NCI-H2107 treated with DMSO at 0.1 percent for 48 hours (cell line): ENCODE measurements around the gene RFTN1.

Source experiments
- DNase-seq: peaks from one replicate; lab custom pipeline; 2025; ENCODE audit not compliant: unreplicated experiment; lab: John Stamatoyannopoulos, UW

RFTN1 gene

DNA sequence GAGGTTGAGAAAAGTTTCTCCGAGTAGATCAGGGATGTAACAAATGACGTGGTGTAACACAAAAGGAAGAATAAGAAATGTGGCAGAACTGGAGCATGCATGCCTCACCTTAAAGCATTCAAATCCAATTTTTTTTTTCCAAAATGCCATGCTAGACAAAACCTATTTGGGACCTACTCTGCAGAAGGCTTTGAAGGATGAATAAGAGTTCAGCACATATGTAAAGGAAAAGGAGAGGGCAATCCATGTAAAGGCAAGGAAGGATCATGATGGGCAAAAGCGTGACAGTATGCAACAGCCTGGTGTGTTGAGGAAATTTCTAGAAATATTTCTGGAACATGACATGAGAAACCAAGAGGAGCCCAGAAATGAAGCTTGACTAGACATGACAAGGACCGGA lies 132.1 kb downstream of the RFTN1 start:
- DNase-seq: no peak

DNA sequence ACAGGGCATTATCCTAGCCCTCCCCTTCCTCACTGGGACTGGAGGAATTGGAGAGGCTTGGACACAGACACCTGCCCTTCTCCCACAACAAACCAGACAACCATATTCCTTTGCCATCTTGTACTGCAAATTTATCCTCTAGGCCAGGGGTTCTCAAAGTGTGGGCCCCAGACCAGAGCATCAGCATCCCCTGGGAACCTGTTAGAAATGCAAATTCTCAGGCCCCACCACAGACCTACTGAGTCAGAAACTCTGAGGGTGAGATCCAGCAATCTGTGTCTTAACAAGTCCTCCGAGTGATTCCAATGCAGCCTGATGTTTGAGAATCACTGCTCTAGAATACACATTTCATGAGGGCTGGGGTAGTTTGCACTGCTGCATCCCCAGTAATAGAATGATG lies 133.1 kb downstream of the RFTN1 start:
- DNase-seq: no peak

DNA sequence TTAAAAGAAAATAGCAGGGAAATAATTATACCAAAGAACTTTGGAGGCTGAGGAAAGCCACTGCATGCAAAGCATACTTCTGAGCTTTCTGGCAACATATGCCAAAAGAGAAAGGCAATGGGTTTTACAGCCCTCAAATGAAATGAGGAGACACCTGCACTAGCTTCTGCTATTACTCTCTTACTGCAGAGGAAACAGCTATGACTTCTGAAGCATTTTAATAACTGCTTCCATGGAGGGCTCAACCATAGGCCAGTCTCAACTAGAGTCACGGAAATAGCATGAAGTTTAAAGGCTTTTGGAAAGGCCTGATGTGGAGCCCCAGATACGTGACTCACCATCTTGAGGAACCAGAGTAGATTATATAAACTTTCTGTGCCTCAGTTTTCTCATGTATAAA lies 133.7 kb downstream of the RFTN1 start:
- no peak for DNase-seq

DNA sequence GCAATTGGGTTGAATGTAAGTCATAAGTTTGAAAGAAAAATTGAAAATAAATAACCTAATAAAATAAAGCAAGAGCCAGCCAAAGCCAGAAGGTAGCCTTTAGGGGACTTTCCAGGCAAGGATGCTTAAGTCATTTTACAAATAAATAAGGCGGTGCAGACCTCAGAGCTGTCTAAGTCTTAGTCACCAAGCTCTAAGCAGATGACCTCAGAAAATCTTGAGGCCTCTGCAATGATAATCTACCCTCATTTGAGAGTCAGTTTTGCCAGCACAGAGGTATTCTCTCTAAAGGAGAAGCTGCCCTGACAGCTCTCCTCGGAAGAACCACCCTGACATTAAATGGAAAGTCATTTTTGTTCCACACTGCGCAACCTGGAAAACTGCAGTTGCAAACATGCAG lies 134.6 kb downstream of the RFTN1 start:
- no peak for DNase-seq

DNA sequence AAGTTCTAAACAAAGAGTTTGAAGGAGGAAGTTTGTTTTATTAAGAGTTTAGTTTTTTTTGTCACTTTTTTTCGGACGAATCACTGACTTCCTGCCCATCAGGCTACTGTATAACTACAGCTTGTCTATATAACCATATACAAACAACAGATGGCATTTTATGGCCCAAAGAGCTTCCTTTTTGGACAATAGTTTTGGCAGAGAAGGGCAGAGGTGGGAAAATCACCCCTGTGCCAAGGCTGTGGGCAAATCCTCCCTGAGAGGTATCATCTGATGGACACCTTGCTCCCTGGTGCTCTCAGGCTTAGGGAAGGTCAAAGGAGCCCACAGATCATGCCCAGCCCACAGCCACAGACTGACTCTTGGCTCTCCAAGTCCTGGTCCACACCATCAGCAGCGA lies 135.1 kb downstream of the RFTN1 start:
- no peak for DNase-seq

DNA sequence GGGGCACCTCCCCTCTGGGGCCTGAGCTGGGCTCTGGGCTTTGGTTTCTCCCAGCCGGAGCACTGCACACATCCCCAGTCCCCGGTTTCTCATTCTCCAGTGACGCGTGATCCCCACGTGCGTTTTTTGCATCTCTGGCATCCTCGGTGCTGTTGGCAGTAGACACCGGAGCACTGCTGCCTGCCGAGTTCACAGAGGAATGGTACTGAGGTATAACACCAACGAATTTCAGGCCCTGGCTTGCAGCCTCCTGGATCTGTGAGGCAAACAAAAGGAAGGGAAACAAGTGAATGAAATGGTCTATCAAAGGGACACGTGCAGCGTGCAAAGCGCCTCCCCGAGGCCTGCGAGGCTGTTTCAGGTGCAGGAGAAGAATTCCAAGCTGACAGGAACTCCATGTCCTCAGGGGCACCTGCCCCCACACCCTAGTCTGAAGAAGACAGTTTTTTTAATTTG lies 135.6 kb downstream of the RFTN1 start:
- DNase-seq: no peak

DNA sequence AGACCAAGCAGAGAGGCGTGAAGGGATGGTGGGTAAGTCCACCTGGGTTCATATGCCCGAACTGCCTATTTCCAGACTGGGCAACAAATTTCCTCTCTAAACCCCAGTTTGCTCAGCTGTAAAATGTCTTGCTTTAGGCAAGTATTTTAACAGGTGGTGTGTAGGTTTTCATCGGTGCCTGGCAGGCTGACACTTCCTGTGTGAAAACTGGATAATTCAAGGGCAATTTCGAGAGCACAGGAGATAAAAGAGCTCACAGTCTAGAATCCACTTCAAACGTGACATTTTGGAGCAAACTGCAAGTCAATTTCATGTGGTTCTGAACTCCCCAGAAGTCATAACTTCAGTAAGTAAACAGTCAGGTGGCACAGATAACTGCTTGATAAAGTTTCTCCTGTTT lies 136.3 kb downstream of the RFTN1 start:
- no peak for DNase-seq

DNA sequence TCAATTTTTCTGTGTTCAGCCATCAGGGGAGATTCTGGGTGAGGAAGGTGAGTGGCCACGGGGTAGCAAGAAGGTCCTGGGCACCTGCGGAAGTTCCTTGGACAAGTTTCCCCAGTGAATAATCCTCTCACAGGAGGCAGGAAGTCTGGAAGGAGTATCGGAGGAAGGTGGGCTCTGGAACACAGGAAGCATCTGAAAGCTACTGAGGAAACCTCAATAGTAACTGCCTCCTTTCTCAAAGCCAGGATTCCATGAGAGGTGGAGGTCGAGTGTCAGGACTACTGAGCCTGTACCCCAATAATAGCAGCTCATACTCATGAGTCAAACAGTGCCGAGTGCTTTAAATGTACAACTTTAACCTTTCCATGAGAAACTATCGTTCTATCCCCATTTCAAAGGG lies 137.6 kb downstream of the RFTN1 start:
- no peak for DNase-seq

DNA sequence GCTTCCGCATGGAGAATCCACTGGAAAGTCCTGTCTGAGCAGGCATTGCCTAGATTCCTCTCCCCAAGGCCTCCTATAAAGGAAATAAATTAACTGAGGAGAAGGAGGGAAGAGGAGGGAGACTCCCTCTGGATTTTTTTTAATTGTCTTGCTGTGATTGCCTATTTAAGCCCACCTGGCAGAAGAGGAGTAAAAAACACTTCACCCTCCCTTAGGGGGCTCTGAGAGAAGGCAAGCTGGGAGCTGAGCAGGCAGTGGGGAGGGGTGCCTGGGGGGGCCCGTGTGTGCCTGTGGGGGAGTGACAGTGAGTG lies 138.6 kb downstream of the RFTN1 start:
- DNase-seq: no peak

DNA sequence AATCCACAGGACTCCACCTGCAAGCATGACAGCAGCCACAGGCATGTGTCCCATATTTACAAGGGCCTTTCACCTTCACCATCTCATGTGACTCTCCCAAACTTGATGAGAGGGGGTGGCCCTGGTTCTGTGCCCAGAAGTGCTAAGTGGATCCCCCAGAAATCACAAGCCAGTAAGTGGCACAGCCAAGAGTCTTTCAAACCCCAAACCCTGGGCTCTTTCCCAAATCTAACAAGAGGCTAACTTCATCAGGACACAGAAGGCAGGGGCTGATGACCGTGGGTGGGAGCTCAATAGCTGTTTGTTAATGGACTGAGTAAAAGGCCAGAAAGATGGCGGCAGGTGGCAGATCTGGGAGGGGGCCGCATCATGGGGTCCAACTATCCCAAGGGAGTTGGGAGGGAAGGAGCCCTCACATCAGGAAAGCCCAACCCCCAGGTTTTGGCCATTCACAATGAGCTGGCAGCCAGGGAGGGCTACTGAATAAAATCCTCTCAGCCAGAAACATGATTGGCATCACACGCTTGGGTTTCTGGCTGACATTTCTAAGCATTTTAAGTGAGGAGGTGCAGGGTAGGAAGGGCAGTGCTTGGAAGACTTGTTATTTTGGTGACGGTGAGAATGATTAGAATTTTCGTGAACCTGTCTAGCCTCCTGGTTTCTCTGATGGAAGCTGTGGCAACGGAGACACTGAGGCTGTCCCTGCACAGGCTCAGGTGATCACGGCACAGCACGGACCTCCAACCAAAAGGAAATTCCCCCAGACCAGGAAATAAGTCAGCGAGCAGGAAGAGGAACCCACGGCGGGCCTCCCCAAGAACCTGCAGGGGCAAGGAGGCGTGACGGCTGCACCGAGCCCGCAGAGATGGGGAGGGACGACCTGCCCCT lies 139.2 kb downstream of the RFTN1 start:
- no peak for DNase-seq

DNA sequence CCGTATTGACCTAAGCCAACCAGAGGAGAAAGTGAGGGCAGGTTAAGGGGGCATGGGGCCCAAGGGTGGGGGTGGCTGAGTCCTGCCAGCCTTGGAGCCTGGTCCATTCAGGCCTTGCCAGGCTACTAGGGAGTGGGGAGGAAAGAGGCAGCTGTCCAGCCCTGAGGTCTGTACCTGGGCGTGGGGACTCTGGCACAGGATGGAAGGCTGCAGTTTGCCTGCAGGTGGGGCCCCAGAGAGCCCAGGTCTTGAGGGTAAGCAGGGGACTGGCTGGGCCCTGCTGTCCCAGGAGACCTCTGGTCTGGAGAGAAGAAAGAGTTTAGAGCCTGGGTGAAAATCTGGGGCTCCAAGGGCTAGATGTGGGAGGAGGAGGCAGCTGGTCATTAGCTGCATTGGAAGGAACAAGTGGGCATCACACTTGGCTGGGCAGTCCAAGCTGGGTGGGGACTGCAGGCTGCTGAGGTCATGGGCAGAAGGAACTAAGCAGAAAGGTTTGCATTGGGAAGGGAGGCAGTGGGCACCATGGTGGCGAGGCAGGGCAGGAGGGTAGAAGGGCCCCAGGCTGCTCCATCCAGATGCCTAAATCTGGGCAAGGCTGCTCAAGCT lies 140.1 kb downstream of the RFTN1 start:
- no peak for DNase-seq

DNA sequence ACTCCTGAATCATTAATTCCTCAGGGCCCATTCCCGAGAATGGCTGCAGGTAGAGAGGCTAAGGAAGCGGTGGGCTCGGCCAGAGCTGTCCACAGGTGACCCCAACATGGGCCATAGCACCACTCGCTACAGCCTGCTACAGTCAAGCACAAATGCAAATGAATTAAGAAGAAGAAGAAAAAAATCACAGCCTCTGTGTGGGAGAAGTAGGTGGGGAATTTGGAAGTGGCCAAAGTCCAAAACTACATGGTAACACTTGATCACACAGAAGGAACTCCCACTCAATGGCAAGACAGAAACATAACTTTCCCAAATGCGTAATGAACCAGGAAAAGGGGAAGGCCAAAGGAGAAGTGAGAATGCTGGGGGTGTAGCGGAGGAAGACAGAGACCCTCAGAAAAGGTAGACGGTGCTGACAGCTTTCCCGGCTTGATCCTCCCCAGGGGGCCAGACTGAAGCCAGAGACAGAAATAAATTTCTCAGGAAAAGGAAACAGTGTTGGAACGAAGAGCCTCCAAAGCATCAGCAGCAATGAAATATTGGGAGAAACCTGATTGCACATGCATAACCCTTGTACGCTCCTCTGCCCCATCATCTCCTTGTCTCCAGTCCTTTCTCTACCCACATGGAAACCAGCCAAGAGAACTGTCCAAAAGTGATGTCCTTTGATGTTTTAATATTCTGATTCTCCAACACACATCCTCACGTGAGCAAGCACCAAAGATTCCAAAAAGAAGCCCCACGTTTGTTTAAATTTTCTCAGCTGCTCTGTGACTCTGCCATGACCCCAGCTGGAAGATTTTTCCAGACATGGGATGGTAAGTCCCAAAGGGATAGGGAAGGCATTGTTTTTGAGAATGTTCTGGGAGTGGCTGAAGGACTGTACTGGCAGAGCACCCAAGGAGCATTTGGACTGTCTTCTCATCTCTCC lies 140.9 kb downstream of the RFTN1 start:
- no peak for DNase-seq

DNA sequence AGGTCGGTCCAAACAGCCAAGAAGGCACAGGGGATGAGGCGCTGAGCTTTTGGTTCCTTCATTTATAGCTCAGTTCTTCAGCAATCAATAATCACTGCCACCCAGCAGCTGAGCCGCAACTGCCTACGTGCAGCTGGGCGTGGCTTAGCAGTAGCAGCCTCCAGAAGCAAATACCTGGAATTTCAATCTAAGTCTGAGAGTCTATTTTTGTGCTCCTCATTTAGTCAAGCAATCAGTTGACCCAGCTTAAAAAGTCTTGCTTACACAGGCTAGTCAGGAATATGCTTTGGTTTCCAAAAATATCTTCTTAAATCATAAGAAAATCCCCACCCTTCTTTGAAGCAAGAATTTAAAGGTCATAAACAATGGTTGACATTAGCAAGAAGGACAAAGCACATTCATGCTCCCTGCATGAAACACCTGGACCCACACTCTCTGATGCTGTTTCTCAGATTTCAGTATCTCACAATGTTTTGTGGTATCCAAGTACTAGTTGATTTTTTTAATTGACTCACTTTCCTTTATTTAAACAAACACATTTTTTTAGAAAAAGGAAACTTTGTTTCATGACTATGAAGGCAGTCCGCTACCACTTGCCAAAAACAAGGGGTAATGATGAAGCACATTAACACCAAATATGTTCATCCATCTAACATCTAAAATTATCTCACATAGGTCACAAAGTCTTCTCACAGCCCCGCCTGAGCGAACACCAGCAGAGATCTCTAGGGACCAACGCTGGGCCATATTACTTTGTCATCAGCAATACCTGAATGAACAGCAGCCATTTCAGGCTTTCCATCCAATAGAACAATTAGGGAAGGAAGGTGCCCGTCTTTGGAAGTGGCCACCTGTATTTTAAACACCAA lies 142.4 kb downstream of the RFTN1 start:
- peak; percentile 52 for DNase-seq

DNA sequence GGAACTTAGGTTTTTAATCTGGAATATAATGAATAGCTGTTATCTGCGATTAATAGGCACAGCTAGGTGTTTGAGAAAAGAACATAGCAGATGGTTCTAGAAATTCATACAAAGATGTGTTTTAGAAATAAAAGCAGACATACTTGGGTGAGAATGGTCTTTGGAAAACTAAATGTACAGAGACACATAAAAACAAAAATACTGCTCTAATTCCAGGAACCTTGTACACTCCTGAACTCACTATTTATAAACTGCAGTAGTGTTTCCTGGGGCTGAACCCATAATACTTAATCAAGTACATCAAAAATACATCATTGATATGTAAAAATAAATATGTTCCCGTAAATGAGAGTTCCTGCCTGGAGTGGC lies 143.0 kb downstream of the RFTN1 start:
- DNase-seq: no peak

DNA sequence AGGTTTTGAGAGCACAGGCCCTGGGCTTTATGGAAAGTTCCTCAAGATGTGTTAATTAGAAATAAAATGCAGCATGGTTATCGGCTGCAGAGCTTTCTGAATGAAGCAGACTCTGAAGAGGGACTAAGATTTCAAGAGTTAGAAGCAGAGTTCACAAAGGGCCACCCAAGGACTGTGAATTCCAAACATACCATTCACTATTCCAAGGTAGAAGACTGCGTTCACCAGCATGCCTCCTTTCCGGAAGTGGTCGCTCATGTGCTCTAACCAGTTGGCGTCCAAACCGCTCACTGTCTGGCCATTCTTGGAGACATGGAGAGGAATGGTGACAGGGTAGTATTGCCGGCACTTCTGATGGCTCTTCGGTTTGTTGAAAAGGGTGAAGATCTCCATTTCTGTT lies 143.6 kb downstream of the RFTN1 start:
- no peak for DNase-seq

DNA sequence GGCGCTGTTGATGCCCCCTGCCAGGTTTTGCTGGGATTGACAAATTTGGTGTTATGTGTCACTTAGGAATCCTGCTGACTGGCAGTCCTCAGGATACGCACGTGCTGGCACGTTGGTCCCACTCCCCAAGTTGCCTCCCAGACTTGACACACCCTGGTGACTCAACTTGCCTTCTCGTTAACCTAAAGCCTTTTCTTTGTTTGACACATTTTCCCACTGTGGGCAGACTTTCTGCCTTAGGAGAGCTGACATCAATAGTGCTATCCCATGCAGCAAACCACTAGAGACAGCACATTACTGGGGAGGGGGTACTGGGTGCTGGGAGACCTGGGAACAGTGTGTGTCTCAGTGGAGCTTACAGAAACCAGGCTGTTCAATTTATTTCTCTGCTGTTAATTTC lies 144.2 kb downstream of the RFTN1 start:
- no peak for DNase-seq

DNA sequence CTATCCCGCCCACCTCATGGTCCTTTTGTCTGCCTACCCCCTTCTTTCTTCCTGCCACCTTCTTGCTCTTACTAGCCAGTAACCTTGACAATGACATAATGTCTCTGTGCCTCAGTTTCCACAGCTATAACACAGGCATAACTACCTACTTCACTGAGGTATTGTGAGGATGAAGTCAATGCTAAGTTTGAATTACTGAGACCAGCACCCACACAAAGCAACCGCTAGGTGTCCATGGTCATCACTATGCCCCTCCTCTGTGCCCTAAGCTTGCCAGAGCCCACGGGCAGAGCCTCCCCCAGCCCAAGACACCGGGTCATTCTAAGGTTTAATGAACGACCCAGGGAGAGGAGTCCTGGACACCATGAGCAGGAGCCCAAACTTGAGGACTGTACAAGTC lies 146.9 kb downstream of the RFTN1 start:
- DNase-seq: no peak

DNA sequence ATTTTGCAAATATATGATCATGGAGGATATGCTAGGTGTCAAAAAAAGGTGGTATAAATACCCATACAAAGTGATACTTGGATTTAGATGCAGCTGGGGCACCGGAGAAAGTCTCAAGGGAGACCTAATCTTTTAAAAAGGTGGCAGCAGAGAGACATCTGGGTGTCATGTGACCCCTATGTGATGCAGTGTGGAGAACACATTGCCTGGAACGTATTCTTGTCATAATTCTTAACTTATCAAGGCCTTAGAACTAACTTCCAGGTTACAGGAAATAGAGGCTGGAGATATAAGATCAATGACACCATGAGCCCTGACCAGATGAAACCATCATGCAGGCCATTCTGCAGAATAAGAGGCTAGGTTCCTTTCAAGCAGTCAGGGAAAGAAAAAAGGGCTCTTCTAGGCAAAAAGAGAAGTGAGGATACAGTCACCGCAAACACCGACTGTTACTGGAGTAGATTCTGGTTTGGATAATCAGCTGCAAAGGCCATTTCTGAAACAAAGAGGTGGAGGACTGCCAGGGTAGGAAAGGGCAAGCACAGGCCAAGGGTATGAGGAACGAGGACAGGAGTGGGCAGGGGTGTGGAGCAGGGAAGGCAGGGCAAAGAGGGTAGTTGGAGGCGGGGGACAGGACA lies 147.9 kb downstream of the RFTN1 start:
- DNase-seq: no peak

DNA sequence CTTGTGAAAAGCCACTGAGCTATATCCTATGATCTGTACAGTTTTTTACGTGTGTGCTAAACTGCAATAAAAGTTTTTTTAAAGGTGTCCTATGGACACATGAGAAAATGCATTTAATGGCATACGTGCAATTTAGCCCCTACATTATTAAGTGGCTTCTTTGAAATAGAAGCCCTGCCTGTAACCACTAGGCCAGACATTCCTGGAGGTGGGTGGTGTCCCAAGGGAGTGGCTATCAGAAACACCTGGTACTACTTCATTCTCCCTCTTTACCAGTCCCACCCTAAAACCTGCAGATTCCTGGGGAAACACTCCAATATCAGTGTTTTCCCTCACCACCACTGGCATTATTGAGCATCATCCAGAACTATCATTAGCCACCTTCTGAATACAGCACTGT lies 148.5 kb downstream of the RFTN1 start:
- DNase-seq: no peak

DNA sequence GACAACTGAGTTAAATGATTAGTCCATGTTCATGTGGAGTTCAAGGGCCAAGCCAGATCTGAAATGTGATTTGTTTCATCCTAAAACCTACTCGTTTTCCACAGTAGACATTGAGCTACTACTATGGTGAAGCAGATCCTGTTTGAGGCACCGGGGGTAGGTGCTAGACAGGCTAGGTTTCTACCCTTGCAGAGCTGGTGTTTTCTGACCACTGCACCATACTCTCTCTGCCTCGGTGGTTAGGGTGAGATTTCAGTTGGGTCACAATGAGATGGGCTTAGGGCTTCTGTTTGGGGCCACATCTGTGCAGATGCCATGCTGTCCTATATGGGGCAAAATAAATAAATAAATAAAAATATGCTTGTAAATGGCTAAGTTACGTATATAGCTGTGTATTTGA lies 149.2 kb downstream of the RFTN1 start:
- DNase-seq: no peak
